GM23248 (cell line): ENCODE measurements around the gene PCBD1. TPM values are rescaled to one million over a fixed set of nuclear protein-coding genes. Genes with fewer than 3 reads are reported as not detected.

Experiments
- DNase-seq: peaks from one replicate; pipeline ENCODE4 v3.0.0-alpha.2; 2015
- H2AFZ ChIP-seq: fragments of 200-600 bp; sonication (generic); 2 replicates; pipeline ENCODE4 v1.6.1; 2016; ENCODE audit warnings: antibody characterized with exemption
- H3F3A ChIP-seq: fragments of 200-600 bp; sonication (generic); 2 replicates; pipeline ENCODE4 v1.6.1; 2016; ENCODE audit warnings: mild to moderate bottlenecking, antibody characterized with exemption, mixed run types; ENCODE audit not compliant: insufficient read depth
- H3K27ac ChIP-seq: fragments of 200-600 bp; sonication (generic); 2 replicates; pipeline ENCODE4 v1.5.1; 2016; ENCODE audit warnings: mild to moderate bottlenecking
- H3K27me3 ChIP-seq: fragments of 200-600 bp; sonication (generic); replicated peaks from 2 replicates; pipeline ENCODE4 v1.6.1; 2016; ENCODE audit warnings: mild to moderate bottlenecking; ENCODE audit not compliant: insufficient read depth
- H3K36me3 ChIP-seq: fragments of 200-600 bp; sonication (generic); 2 replicates; pipeline ENCODE4 v1.6.1; 2016; ENCODE audit warnings: low read depth, mild to moderate bottlenecking
- H3K4me1 ChIP-seq: fragments of 200-600 bp; sonication (generic); 2 replicates; pipeline ENCODE4 v1.6.1; 2016; ENCODE audit warnings: mild to moderate bottlenecking; ENCODE audit not compliant: insufficient read depth
- H3K4me2 ChIP-seq: fragments of 200-600 bp; sonication (generic); one replicate; pipeline ENCODE4 v1.6.1; 2016; ENCODE audit warnings: mild to moderate bottlenecking; ENCODE audit not compliant: unreplicated experiment
- H3K4me3 ChIP-seq: fragments of 200-600 bp; sonication (generic); 2 replicates; pipeline ENCODE4 v1.5.1; 2016; ENCODE audit warnings: mild to moderate bottlenecking
- H3K79me2 ChIP-seq: fragments of 200-600 bp; sonication (generic); 2 replicates; pipeline ENCODE4 v1.6.1; 2016; ENCODE audit warnings: mild to moderate bottlenecking; ENCODE audit not compliant: insufficient read depth
- H3K9ac ChIP-seq: fragments of 200-600 bp; sonication (generic); 2 replicates; pipeline ENCODE4 v1.6.1; 2016; ENCODE audit warnings: mild to moderate bottlenecking
- H3K9me2 ChIP-seq: fragments of 200-600 bp; sonication (generic); 2 replicates; pipeline ENCODE4 v1.6.1; 2016; ENCODE audit warnings: mixed run types, mild to moderate bottlenecking, moderate library complexity; ENCODE audit not compliant: insufficient read depth
- H3K9me3 ChIP-seq: fragments of 200-600 bp; sonication (generic); one replicate; pipeline ENCODE4 v1.6.1; 2017; ENCODE audit warnings: low read depth
- H4K20me1 ChIP-seq: fragments of 200-600 bp; sonication (generic); 2 replicates; pipeline ENCODE4 v1.6.0; 2016; ENCODE audit not compliant: insufficient read depth
- EZH2 ChIP-seq: fragments of 200-600 bp; sonication (generic); IDR thresholded peaks from 2 replicates; pipeline ENCODE4 v1.6.1; 2018; ENCODE audit warnings: antibody characterized with exemption, mild to moderate bottlenecking; ENCODE audit not compliant: insufficient read depth, poor library complexity, severe bottlenecking
- EZH2phosphoT487 ChIP-seq: fragments of 200-600 bp; sonication (generic); IDR thresholded peaks from 2 replicates; pipeline ENCODE4 v1.6.1; 2018; ENCODE audit warnings: antibody characterized with exemption, moderate library complexity, mild to moderate bottlenecking, low read depth; ENCODE audit not compliant: insufficient read depth
- WGBS, 2 experiments: methylation state at CpG; one replicate each; pipeline ENCODE4 v1.1.6; 2015 to 2017; ENCODE audit warnings: low lambda C conversion rate in 2 of 2, low coverage in 1 of 2; ENCODE audit errors: missing lambda C conversion rate in 2 of 2; 5-methylcytosine and 5-hydroxymethylcytosine counted together
- in situ Hi-C: fragments of 300-500 bp; cut with MboI; formaldehyde crosslinking; loops from 2 replicates; pipeline ENCODE4 v1.15.0; 2020
- polyA plus RNA-seq: library from polyadenylated mRNA; unstranded; fragments of >200 nt; fragmentation: Nextera tagmentation; extraction: Ambion mirVana; gene quantifications from 2 replicates; pipeline ENCODE4 v1.2.1, GENCODE V29; 2016
- total RNA-seq: library from RNA; depleted of rRNA; stranded (reverse); fragments of >200 nt; shearing (Covaris generic); gene quantifications from 2 replicates; pipeline ENCODE4 v1.2.3, GENCODE V29; 2014

PCBD1 gene
- total and polyA plus RNA-seq, 2 experiments from 2014 or later: 26.2 to 36.8 TPM

DNA sequence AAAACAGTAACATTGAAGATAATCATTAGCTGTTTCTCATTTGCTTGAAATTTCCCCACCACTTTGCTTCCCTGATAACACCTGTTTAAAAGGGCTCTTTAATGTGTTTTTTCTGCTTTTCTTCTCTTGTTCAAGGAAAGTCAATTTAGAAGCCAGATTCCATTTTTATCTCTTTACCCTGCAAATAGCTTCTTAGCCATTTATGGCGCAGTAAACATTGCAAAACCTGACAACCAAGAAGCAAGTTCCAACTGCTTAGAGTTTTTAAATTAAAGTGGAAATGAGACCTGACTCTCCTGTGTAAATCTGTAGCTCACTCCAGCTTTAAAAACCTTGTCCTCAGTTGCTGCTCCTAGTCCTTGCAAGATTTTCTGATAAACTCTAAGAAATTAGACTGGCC is 42.5 kb downstream of the PCBD1 start:
- H2AFZ ChIP-seq: no peak overlapping the region
- H3K9me3 ChIP-seq: no peaks in the 10 kb centered on the region
- in situ Hi-C loops: no loop called here
- no peak overlapping the region for H3K27ac ChIP-seq
- TF ChIP-seq EZH2 (no peak), EZH2phosphoT487 (no peak)
- no peaks in the 10 kb centered on the region for H3K27me3 ChIP-seq
- H3K4me1 ChIP-seq: peaks cover 27% of the 10 kb centered on the region
- WGBS, 2 experiments: 96 to 100% methylated on average over 1 of the region's 1 CpG
- 0 out of 2 replicates have a peak, but pooled peaks cover 4% of the 10 kb centered on the region for H4K20me1 ChIP-seq
- DNase-seq: no peak
- peaks cover 37% of the 10 kb centered on the region for H3K79me2 ChIP-seq
- H3F3A ChIP-seq: peaks cover 14% of the 10 kb centered on the region
- H3K9me2 ChIP-seq: no peaks in the 10 kb centered on the region
- H3K9ac ChIP-seq: no peak overlapping the region
- no peak overlapping the region for H3K4me2 ChIP-seq
- H3K4me3 ChIP-seq: no peak overlapping the region
- no peaks in the 10 kb centered on the region; the same call in 1 of the 2 replicates for H3K36me3 ChIP-seq

- Histone ChIP-seq H3K27me3 (no peaks in the 10 kb centered on the region), H3F3A (peaks cover 14% of the 10 kb centered on the region), H3K4me2 (no peak overlapping the region), H3K9me2 (no peaks in the 10 kb centered on the region), H3K4me1 (peaks cover 23% of the 10 kb centered on the region), H4K20me1 (0 out of 2 replicates have a peak, but pooled peaks cover 4% of the 10 kb centered on the region), H3K9me3 (no peaks in the 10 kb centered on the region), H3K27ac (no peak overlapping the region), H3K79me2 (peaks cover 42% of the 10 kb centered on the region), H3K9ac (no peak overlapping the region), H3K4me3 (no peak overlapping the region), H3K36me3 (no peaks in the 10 kb centered on the region; the same call in 1 of the 2 replicates), H2AFZ (no peak overlapping the region)
- no peak for DNase-seq
- 84 to 89% methylated on average over 2 of the region's 2 CpGs for WGBS, 2 experiments
- in situ Hi-C loops: no loop called here
- TF ChIP-seq EZH2phosphoT487 (no peak), EZH2 (no peak)
Observed at GRCh38 chr10:70845256-70845655, 43.1 kb downstream of the PCBD1 start.

DNA sequence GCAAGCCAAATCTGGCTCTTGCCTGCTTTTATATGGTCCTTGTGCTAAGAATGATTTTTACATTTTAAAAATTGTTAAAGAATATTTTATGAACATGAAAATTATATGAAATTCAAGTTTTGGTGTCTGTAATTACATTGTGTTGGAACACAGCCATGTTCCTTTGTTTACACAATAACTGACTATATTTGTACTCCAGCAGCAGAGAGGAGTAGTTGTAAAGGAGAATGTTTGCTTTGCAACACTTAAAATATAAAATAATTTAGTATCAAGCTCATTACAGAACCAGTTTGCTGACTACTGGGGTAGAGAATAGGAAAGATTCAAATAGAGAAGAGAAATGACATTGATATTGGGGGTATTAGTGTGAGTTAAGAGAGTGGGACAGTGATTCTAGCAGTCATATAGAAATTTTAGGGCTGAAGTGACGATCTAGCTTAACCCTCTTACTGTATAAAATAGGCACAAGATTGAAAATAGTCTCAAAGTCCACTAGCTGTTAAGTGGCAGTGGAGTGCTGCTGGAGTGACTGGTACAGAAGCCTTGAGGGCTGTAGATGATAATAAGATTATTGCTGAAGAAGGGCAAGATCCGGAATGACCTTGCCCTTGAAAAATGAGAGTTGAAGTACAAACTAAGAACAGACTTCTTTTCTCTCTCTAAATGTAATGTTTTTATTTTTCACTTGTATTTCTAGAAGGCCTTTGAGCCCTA is 44.4 kb downstream of the PCBD1 start:
- TF ChIP-seq EZH2 (no peak), EZH2phosphoT487 (no peak)
- 0 out of 2 replicates have a peak, but pooled peaks cover 4% of the 10 kb centered on the region for H3F3A ChIP-seq
- no peaks in the 10 kb centered on the region for H3K9me3 ChIP-seq
- no peak overlapping the region for H2AFZ ChIP-seq
- H3K4me3 ChIP-seq: no peak overlapping the region
- no peaks in the 10 kb centered on the region; the same call in none of the 2 replicates for H3K36me3 ChIP-seq
- in situ Hi-C loops: no loop called here
- no peak overlapping the region for H3K4me2 ChIP-seq
- H3K9me2 ChIP-seq: no peaks in the 10 kb centered on the region
- no peak for DNase-seq
- WGBS, 2 experiments: 92 to 100% methylated on average over 2 of the region's 2 CpGs
- H3K27ac ChIP-seq: no peak overlapping the region
- H4K20me1 ChIP-seq: 0 out of 2 replicates have a peak, but pooled peaks cover 4% of the 10 kb centered on the region
- peaks cover 56% of the 10 kb centered on the region for H3K79me2 ChIP-seq
- H3K27me3 ChIP-seq: no peaks in the 10 kb centered on the region
- peaks cover 12% of the 10 kb centered on the region for H3K4me1 ChIP-seq
- H3K9ac ChIP-seq: no peak overlapping the region

DNA sequence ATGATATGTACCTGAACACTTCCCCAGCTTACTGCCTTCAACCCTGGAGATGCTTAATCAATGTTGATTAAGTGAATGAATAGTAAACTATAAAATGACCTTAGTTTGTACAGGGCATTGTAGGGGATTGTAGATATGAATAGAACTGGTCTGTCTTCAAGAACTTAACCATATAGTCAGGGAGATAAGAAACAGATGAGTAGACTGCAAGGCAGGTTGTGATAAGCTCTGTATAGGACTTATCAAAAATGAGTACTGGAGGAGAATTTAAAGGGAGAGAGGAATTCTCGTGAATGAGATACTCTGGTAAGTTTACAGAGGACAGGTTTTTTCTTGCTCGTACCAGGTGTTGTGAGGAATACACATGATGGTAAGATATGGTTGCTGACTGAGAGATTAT is 45.0 kb downstream of the PCBD1 start:
- H3K27me3 ChIP-seq: no peaks in the 10 kb centered on the region
- 0 out of 2 replicates have a peak, but pooled peaks cover 4% of the 10 kb centered on the region for H4K20me1 ChIP-seq
- no peak overlapping the region for H3K4me2 ChIP-seq
- WGBS, 2 experiments: 92 to 100% methylated on average over 2 of the region's 2 CpGs
- no peak overlapping the region for H3K9ac ChIP-seq
- H3K9me3 ChIP-seq: no peaks in the 10 kb centered on the region
- no peaks in the 10 kb centered on the region; the same call in none of the 2 replicates for H3K36me3 ChIP-seq
- no peak overlapping the region for H2AFZ ChIP-seq
- in situ Hi-C loops: no loop called here
- no peaks in the 10 kb centered on the region for H3K9me2 ChIP-seq
- TF ChIP-seq EZH2: no peak
- no peak for TF ChIP-seq EZH2phosphoT487
- H3K4me1 ChIP-seq: peaks cover 11% of the 10 kb centered on the region
- H3K79me2 ChIP-seq: peaks cover 60% of the 10 kb centered on the region
- H3K27ac ChIP-seq: no peak overlapping the region
- no peak for DNase-seq
- H3K4me3 ChIP-seq: no peak overlapping the region
- H3F3A ChIP-seq: 0 out of 2 replicates have a peak, but pooled peaks cover 10% of the 10 kb centered on the region
